Adrenal gland (tissue), 5 donors: Measurements from ENCODE around the gene GABRA4.

ENCODE experiments used
- CTCF ChIP-seq, 6 experiments: fragments of 450-650 bp in 4 of 6; fragments of 200-600 bp in 2 of 6; sonication (generic) in 1 of 6; IDR thresholded peaks; 1 replicate in 5 of 6; 2 replicates in 1 of 6; pipeline versions ENCODE4 v1.5.1 to v1.8.0; 2016 to 2021; ENCODE audit warnings: antibody characterized with exemption in 6 of 6, mild to moderate bottlenecking in 2 of 6, moderate library complexity in 1 of 6
- POLR2A ChIP-seq, 2 donors: fragments of 450-650 bp; IDR thresholded peaks; one replicate each; pipeline ENCODE4 v1.6.1; 2017; ENCODE audit warnings: antibody characterized with exemption in 2 of 2, mild to moderate bottlenecking in 2 of 2, moderate library complexity in 1 of 2
- donor health status: DM: no; HTN: no; CAD: no.

- TF ChIP-seq CTCF (IDR thresholded peaks at IDR 0.05) (no peak), POLR2A (IDR thresholded peaks at IDR 0.05) (no peak)
Measured at GRCh38 chr4:46999566-46999965, 6.2 kb upstream of the GABRA4 start.
